Suppressor macrophage treated with lipopolysaccharide for 4 hours (primary cell): Measurements from ENCODE around the gene CDH13.
A peak's percentile ranks its signal among the peaks of the same experiment; 100 is the strongest.

Source experiments
- DNase-seq: peaks from one replicate; pipeline ENCODE4 v3.0.0-alpha.2; 2020

CDH13 gene

DNA sequence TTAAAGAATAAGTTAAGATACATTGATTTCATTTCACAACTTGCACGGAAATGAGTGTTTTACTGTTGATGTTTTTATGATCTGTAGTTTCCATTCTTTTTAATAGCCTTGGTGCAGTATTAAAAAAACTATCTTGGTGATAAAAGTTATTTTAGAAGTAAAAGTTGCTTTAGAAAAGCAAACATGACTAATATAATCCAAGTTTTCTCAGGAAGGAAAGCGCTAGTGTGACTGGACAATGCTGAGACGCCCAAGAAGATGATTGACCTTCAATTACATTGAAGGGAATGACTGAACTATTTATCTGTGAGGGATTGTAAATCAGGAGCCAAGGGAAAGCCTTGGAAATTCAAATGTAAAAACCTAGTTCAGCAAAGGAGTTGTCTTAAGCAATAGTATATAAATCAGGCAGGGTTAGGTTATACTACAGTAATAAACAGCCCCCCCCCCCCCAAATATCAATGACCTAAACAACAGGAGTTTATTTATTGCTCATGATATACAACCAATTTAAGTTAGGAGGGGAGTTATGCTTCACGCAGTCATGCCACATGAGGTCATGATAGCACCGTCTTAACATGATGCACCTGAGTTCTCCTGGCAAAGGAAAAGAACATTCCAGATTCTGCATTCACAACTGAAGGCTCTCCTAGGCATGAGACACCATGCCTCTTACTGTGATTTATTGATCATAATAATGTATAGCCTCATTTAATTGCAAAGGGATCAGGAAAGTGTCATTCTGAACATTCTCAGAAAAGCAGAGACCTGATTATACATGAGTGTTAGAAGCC lies 443.8 kb downstream of the CDH13 start:
- no peak for DNase-seq

DNA sequence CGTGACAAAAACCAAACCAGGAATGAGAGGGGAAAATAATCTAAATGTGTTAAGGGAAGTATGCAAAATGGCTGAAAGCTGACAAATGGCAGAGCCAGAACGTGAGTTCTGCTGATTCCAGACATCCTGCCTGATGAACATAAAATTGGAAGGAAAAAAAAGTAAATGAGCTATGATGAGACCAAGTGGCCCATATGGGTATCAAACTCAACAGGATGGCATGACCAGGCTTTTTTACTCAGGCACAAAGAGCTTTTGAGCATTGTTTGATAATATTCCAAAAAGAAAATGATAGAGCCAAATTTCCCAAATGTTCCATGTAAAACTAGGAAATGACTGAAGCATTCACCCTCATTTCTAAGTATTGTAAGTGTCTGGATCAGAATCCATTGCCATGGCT lies 449.2 kb downstream of the CDH13 start:
- DNase-seq, result no peak

DNA sequence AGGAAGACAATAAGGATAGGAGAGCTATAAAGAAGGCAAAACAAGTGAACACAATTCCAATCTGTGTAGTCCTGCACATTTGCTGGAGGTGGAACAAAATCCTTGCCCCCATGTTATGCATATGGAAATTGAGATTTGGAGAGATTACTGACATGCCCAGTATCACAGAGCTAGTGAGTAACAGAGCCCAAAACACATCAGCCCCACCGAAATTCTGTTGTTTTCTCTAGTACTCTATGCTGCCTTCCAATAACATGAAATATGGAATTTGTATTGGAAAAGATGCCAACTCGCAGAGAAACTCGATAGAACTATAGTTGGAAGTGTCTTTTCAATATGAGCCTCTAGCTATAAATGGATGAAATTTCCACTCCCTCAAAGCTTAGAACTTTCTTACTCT lies 456.6 kb downstream of the CDH13 start:
- no peak for DNase-seq

DNA sequence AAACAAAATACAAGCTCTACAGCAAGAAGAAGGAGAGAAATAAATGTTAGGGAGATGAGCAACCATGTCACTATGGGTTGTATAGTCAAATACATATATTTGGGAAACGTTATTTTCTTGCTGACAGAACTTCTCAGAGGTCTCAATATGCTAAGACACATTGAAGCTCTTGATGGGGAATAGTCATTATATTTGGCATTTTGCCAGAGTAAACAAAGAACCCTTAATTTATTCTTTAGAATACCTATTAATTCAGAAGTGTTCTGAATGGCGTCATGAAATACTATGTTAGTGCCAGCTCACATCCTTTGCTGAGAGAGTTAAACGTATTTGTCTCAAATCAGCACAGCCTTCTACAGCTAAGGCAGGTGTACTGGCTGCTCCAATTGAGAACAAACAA lies 458.9 kb downstream of the CDH13 start:
- DNase-seq, result no peak

DNA sequence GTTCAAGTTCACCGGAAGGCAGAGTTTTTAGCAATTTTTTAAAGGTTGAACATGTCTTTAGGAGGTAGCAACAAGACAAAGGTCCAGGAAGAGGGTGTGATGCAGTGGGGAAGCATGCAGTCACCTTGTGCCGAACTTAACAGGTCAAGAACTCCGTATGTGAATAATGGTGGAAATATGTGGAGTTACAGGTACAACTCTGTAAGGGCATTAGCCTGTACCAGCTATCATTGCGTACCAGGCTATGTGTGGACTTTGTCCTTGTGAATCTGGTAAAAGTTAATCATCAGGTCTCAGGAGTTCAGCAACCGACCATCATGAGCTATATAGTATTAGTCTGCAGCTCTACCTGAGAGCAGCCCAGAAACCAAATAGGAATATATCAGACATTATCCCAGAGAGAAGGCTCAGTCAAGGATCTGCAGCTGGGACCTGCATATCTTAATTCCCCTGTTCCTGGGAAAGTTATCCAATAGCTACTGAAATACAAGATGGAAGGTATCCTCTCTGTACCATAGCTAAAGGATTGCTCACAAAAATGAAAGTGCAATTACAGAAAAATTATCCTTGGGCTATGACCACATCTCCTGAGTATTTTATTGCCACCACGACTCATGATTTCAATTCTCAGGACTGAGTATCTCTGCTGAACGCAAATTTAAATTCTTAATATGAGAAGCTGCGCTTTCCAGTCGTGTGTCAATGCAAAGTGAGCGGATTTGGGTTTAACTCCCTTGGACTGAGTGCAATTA lies 469.3 kb downstream of the CDH13 start:
- DNase-seq, result no peak

DNA sequence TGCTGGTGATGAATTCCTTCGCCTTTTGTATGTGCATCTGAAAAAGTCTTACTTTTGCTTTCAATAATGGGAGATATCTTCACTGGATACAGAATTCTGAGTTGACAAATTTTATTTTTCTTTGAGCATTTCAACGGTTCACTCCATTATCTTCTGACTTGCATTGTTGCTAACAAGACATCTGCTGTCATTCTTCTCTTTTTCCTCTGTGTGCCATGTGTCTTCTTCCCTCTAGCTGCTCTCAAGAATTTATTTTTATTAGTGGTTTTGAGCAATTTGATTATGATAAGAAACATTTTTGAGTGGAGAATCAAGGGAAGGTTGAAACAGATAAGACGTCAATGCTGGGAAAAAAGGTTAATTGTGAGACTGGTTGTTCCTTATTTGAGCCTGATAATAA lies 471.8 kb downstream of the CDH13 start:
- DNase-seq, result no peak

DNA sequence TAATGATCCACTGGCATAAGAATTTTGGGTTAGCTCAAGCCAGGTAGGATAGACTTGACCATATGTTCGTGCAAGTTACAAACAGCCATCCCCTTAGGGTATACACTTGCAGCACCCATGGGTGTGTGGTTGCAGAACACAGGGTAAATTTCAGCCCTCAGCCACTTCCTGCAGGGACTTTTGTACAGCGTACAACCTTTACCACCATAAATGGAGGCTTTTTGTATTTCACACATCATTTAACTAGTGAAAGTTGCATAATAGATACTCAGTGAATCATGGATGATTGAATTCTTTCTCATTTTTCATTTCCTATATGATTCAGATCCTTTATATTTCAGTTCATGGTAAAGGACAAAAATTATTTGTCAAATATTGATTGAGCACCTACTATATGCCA lies 473.9 kb downstream of the CDH13 start:
- DNase-seq, result no peak

DNA sequence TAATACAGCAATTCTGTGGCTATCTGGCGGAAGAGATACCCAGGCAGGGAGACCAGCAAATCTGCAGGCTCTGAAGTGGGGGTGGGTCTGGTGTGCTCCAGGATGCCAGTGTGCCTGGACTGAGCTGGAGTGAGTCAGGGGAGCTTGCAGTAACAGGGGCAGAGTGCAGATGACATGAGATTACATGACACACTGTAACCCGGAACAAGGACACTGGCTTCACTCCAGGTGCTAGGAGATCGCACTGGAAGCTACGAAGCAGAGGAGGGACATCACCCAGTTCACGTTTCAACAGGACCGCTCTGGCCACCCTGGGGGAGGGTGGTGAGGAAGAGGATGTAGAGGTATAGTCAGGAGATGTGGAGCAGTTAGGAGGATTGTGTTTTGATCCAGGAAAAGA lies 475.6 kb downstream of the CDH13 start:
- DNase-seq, result no peak

DNA sequence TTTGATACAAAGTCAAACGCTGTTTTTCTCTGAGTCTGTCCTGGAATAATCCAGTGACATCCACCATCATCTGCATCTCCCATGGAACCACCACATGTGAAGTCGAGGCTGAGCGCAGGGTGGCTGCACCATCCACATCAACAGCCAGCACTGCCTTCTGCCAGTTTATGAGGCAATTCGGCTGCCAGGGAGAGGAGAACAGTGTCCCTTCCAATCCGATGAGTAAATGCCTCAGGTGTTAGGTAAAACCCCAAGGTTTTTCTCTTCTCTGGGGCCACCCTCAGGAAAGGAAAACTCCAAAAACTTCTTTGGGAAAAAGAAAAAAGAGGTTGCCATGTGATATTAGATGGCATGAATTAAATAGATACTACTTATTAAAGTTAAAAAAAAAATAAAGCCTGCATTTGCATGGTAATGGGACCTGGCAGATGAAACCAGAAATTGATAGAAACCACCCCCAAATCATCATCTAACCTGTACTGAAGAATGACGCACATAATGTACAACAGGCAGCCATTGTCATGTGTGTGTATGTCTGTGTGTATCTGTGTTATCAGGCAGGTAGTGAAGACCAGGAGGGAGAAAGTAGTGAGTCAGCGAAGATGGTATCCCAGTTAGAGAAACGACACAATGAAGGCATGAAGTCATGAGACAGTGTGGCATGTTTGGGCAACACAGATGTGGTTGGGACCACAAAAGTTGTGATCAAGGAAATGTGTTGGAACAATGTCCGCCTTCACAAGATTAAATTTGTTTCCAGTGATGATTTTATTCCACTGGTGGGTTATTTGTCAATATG lies 478.7 kb downstream of the CDH13 start:
- DNase-seq, result no peak

DNA sequence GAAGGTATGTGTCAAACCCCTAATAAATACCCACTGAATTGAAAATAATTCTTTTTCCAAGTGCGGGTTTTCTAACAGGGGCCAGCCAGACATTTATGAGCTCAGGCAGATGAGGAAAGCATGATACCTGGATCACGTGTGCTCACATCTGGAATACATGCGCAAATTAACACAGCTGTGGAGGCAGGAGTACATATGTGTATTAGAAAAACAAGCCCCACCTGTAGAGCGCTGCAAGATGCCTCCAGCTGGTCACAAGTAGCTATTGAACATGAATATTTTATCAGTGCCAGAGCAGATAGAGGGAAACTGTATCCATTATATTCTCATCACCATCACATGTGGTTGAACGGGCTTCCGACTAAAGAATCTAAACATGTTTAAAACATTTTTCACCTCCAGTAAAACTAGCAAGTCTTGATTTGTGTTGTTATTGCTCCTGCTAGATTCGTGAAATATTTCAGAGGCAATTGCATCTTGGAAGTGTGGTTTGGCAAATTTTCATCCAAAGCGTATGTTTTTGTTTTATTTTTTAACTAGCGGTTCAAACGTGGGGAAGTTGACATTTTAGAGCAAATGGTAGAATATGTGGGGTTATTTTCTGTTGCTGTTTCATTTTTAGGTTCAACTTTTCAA lies 482.8 kb downstream of the CDH13 start:
- DNase-seq, result no peak

DNA sequence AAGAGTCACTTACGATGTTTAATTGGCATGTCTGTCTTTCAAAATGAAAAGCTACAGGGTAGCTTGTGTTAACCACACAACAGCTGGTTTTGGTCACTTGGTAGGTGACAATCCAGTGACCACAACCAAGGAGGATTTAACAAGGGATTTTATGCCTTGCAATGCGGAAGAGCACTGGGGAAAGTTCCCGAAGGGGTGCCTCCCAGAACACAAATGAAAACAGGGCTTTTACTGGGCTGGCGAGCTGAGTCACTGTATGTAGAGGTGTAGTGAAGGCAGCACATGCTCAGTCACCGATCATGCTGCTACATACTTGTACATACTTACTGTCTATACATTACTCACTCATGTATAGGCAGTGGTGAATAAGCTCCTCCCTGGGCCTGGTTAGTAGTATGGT lies 483.5 kb downstream of the CDH13 start:
- no peak for DNase-seq

DNA sequence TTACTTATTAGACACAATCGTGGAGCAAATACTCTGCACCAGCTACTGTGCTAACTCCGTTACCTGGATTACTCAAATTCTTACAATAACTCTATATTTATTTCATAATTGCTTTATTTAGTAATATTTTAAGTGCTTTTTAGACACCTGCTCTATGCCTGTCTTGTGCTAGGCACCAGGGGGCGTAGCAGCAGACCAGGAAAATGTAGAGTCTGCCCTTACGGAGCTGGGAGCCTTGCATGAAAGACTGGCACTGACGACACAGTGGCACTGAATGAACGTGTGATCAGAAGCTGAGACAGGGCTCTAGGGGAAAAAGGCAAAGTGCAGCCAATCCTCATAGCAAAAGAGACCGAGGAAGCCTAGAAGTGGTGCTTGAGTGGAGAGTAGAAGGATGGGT lies 486.5 kb downstream of the CDH13 start:
- DNase-seq, result peak; percentile 22

DNA sequence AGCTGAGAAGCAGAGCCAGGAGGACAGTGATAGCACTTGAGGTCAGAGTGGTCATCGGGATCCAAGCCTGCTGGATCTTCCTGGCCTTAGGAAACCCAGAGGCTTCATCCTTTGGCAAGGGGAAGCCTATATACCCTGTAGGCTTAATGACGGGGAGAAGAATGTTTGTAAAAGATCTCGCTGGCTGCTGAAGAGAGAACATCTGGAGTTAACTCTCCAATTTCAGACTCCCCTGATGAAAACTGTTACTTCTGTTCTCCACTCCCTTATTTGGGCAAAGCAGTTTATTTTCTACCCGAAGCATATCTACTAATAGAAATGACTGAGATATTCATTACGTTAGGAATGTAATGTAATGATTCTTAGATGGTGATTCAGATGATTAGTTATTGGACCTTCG lies 487.0 kb downstream of the CDH13 start:
- DNase-seq, result no peak

DNA sequence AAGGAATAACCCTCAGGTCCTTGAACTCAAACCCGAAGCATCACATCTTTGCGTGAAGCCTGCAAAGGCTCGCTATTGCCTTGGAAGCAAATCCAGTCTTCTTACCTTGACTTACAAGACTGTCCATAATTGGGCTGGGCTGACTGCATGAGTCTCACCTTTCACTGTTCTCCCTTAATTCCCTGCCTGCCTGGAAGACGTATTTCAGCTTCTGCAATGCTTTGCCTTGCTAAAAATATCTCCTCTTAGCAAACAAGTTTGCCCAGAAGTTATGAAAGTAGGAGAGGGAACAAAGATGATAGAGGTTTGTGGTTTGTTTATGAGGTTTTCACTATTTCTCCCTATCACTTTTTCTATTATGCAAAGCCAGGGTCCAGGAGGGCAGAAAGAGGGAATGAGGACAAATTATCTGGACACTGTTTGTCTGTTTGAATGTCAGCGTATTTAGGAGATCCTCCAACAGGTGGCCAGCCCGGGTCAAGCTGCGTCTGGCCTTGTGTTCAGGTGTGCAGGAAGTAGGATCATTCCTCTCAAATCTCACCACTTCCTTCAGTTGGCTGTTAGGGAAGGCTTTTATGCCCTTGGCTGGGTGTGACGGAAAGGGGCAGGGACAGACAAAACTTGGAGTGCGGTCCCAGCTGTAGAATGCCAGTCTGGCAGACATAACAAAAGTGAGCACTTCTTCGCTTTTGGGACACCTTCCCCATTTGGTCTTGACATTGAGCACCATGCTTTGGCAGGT lies 488.9 kb downstream of the CDH13 start:
- DNase-seq, result no peak

DNA sequence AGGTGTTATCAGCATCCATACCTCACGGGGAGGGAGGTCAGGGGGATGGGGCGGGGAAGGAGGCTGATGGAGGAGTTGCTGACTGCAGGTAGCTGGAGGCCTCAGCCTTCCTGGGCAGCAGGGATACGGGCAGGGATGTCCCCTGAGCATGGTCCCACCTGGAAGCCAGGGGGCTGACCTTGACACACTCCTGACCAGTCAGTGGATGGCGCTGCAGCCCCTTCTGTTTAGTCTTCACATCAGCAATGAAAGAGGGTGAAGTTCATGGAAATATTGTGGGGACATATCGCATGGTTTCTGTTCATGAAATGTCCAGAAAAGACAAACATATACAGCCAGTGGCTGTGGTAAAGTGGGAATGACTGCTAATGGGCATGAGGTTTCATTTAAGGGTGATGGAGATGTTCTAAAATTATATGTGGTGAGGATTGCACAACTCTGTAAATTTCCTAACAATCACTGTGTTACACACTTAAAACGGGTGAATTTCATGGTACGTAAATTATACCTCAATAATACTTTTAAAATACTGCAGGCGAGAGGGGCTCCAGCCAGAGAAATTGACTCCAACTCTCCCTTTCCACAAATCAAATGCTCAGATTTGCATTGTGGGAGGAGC lies 489.6 kb downstream of the CDH13 start:
- no peak for DNase-seq

DNA sequence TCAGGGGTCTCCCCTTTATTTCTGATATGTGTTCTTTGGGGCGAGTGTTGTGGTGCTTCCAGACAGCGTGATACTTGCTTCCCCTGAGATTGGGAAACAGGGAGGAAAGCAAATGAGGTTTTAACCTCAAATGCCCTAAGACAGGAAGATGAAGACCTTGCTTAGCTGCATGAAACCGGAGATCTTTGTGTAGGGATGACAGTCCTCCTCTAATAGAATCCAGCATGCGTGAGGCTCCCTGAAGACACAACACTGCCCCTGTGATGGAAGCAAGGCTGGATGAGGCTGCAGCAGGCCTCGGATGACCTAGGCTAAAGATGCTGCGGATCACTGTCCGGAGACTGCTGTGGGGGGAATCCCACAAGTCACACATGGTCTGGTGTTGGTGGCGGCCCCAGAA lies 491.0 kb downstream of the CDH13 start:
- no peak for DNase-seq

DNA sequence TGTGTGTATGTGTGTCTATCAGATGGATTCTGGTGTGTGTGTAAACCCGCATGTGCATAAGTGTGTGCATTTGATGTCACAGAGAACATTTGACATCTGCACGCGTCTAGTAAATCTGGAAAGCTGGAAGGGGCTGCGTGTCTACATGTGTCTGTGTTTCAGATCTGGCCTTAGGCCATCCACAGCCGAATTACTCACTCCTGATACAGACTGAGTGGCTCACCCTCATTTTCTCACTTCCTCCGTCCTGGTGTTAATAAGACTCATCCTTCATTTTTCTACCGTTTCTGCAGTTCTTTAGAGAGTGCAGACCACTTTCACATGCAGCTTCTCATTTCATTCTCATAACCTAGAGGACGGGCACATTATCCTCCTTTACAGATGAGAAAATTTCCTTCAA lies 491.6 kb downstream of the CDH13 start:
- DNase-seq, result no peak

DNA sequence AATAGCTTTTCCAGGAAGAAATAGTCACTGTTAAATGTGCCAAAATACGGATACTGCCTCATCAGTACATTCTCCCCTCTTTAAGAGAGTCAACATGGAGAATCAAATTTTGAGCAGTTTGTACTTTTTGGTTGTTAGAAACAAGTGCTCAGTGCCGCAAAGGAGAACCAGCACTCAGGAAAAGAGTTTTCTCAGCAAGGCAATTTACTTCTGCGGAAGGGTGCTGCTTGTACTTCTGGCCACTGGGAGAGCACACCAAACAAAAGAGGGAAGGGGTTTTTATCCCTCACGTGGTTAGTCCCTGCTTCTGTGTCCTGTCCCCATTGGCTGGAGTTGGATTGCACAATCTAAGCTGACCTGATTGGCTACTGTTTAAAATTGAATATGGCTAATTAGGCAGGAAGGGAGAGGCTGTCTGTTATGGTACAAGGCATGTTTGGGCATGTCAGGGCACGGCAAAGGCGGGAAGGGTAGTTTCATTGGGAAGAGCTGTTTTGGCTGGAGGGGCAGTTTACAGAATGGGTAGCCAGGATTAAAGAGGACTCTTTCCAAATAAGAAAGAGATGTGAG lies 499.3 kb downstream of the CDH13 start:
- no peak for DNase-seq

DNA sequence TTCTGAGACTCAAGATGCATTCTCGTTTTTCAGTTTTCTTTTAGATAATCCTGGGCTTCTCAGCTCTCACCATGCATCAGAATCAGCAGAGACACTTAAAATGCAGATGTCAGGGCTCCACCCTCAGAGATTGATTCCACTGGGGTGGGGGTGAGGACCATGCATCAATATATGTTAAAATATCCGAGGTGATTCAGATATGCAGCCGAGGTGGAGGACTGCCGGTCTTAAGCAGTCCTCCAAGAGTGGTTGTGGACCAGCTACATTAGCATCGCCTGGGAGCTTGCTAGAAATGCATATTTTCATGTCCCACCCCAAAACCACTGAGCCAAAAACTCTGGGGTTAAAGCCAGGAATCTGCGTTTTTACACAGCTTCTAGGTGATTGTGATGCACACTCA lies 501.3 kb downstream of the CDH13 start:
- DNase-seq, result no peak

DNA sequence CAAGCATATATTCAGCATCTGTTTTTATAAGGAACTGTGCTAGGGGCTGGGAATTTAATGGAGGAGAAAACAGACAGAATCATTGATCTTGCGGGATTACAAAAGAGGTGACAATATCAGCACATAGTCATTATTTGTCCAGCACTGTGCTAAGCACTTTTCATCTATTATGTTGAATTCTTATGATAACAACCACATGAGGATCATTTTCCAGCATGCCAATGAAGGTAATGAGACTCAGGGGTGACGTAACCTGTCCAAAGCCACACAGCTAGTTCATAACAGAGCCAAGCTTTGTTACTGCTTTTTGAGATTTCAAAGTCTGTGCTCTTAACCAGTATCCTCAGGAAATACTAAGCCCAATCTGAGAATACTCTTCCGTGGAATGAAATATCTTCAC lies 503.3 kb downstream of the CDH13 start:
- DNase-seq, result no peak

DNA sequence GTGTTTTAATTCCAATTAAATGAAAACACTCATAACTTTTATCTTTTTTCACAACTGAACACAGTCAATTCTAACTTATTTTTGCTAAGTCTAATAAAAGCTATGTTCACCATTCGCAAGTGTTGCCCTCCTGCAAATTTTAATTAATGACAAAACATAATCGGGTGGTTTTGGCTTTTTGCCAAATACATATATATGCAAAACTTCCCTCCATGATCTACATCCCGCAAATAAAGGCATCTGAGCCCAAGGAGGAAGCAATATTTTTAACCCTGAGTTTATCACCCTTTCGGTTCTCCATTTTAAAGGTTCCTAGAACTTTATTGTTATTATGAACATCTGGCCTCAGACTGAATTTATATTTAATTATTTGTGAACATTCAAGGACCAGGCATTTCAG lies 507.9 kb downstream of the CDH13 start:
- no peak for DNase-seq

DNA sequence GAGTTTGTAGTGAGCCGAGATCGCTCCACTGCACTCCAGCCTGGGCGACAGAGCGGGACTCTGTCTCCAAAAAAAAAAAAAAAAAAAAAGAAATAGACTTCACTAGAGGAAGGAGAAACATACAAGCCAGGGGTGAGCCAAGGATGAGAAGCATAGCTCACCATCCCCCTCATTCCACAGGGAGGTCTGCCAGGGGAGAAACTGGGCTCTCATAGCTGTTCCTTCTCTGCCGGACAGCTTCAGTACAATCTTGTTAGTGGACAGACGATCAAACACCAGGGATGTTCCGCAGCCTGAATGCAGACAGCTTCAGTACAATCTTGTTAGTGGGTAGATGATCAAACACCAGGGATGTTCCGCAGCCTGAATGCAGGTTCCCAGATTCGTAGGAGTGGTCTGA lies 509.6 kb downstream of the CDH13 start:
- DNase-seq, result no peak
